Measurements from ENCODE around the gene PLCXD1. TPM values are rescaled to one million over a fixed set of nuclear protein-coding genes. Genes with fewer than 3 reads are reported as not detected.
"Not testable (repeated sequence)": the region's sequence is repeated elsewhere in the genome, so short reads cannot be mapped to it uniquely, and the experiment has no call there.

Gene PLCXD1
- total RNA-seq, 1 experiment from 2014 or later, result 14.0 TPM

- DNase-seq (ENCODE audit: low read depth), result no peak
These were observed 10.3 kb downstream of the PLCXD1 start for GRCh38 chrX:291411-291901.

- DNase-seq (ENCODE audit: low read depth), result no peak
These were observed 12.0 kb downstream of the PLCXD1 start for GRCh38 chrX:292900-293897.

GRCh38 chrX:295136-295535 is 14.0 kb downstream of the PLCXD1 start:
- no peak for DNase-seq (ENCODE audit: low read depth)

- no peak for DNase-seq (ENCODE audit: low read depth)
These were observed 17.8 kb downstream of the PLCXD1 start for GRCh38 chrX:298993-299392.

- DNase-seq (ENCODE audit: low read depth), result no peak
These were observed 19.2 kb downstream of the PLCXD1 start for GRCh38 chrX:300334-300733.

- DNase-seq (ENCODE audit: low read depth), result no peak
These were observed 21.8 kb downstream of the PLCXD1 start for GRCh38 chrX:302975-303374.

- not testable (repeated sequence) for DNase-seq (ENCODE audit: low read depth)
These were observed 24.8 kb downstream of the PLCXD1 start for GRCh38 chrX:305781-306613.

GRCh38 chrX:306614-307251 is 25.6 kb downstream of the PLCXD1 start:
- not testable (repeated sequence) for DNase-seq (ENCODE audit: low read depth)

GRCh38 chrX:307261-308111 is 26.3 kb downstream of the PLCXD1 start:
- DNase-seq (ENCODE audit: low read depth), result no peak

GRCh38 chrX:308821-309520 is 27.8 kb downstream of the PLCXD1 start:
- DNase-seq (ENCODE audit: low read depth), result no peak

- no peak for DNase-seq (ENCODE audit: low read depth)
These were observed 29.5 kb downstream of the PLCXD1 start for GRCh38 chrX:310621-311155.

- DNase-seq (ENCODE audit: low read depth), result no peak
These were observed 30.3 kb downstream of the PLCXD1 start for GRCh38 chrX:311156-312129.

- DNase-seq (ENCODE audit: low read depth), result no peak
These were observed 31.6 kb downstream of the PLCXD1 start for GRCh38 chrX:312621-313331.

GRCh38 chrX:313546-313945 is 32.4 kb downstream of the PLCXD1 start:
- no peak for DNase-seq (ENCODE audit: low read depth)

GRCh38 chrX:314049-314448 is 32.9 kb downstream of the PLCXD1 start:
- DNase-seq (ENCODE audit: low read depth), result no peak

GRCh38 chrX:314781-315595 is 33.8 kb downstream of the PLCXD1 start:
- no peak for DNase-seq (ENCODE audit: low read depth)
